ENCODE data around the gene AGTR1.

DNA sequence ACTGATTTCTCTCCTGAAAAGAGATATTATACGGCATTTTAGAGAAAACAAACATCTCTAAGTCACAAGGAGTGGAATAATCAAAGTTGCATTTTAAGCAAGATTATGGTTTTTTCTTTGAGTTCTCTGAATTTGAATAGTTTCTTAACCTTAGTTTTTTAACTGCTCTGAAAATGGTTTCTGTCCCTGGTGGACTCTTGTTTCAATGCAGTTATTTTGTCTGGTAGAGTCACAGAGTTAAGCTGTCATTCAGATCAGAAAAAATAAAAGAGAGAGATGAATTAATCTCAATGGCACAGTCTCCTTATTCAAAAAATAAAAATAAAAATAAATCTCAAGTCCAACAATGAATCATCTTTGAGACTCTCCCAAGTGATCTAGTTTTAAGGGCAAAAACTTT is 19.0 kb downstream of the AGTR1 start:
- TF ChIP-seq, protein P1, sequence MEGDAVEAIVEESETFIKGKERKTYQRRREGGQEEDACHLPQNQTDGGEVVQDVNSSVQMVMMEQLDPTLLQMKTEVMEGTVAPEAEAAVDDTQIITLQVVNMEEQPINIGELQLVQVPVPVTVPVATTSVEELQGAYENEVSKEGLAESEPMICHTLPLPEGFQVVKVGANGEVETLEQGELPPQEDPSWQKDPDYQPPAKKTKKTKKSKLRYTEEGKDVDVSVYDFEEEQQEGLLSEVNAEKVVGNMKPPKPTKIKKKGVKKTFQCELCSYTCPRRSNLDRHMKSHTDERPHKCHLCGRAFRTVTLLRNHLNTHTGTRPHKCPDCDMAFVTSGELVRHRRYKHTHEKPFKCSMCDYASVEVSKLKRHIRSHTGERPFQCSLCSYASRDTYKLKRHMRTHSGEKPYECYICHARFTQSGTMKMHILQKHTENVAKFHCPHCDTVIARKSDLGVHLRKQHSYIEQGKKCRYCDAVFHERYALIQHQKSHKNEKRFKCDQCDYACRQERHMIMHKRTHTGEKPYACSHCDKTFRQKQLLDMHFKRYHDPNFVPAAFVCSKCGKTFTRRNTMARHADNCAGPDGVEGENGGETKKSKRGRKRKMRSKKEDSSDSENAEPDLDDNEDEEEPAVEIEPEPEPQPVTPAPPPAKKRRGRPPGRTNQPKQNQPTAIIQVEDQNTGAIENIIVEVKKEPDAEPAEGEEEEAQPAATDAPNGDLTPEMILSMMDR (IDR thresholded peaks at IDR 0.05; ENCODE audit: extremely low read depth in 1 of 2, insufficient read depth in 1 of 2, low read depth in 1 of 2, low read length in 2 of 2) = no peak
- TF ChIP-seq FOS (IDR thresholded peaks at IDR 0.05; ENCODE audit: borderline replicate concordance, insufficient read depth, low read length) = no peak
- no peak for TF ChIP-seq POLR2A (IDR thresholded peaks at IDR 0.05; ENCODE audit: low read depth, low read length)

Measured in endothelial cell of umbilical vein (primary cell).